NB4 (cell line): ENCODE data around the gene NTM.

Experiments
- DNase-seq: peaks from one replicate; pipeline ENCODE4 v3.0.0; 2010; ENCODE audit warnings: low read depth
- H3K4me3 ChIP-seq: one replicate; pipeline ENCODE4 v1.5.1; 2011; ENCODE audit warnings: mild to moderate bottlenecking, low read depth, low read length, moderate library complexity
- MYC ChIP-seq: IDR thresholded peaks from 2 replicates; pipeline ENCODE4 v1.6.1; 2011; ENCODE audit warnings: low read depth, low read length
- POLR2A ChIP-seq: IDR thresholded peaks from 2 replicates; pipeline ENCODE4 v1.6.1; 2011; ENCODE audit warnings: mild to moderate bottlenecking; ENCODE audit not compliant: insufficient read length; ENCODE audit errors: extremely low read depth
- TF ChIP-seq, protein P1 (sequence below): IDR thresholded peaks from one replicate; pipeline ENCODE4 v1.5.1; 2012; ENCODE audit warnings: low read depth, low read length
- TF ChIP-seq, protein P2 (sequence below): IDR thresholded peaks from 2 replicates; pipeline ENCODE4 v1.6.1; 2011; ENCODE audit warnings: low read depth, low read length

Gene NTM

DNA sequence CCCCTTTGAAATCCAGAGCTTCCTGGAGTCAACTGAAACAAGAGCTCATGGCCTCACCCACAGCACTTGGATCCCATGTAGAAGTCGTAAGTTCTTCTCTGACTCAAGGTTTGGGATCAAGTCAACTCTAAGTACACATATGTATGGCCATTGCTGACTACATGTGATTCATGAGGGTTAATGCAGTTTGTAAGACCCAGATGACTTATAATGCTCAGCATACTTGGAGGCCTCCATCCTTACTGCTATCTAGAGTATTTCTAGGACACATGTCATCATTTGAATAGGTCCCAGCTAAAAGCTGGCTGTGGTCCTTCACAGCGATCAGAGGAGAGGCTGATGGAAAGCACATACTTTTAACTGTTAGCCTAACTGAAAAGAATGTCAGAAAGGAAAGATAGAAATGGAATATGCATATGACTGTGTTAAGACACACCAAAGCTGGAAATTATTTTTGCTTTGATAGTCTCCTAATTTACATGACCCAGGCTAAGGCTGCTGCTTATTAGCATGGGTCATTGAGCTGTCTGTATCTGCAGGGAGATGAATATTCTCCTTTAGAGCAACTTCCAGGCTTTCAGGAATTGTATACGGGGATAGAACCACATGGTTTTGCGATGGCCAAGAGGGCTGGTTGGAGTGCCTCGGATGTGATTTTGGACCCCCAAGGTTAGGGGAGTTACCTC lies 76.3 kb downstream of the NTM start:
- TF ChIP-seq, protein P1, sequence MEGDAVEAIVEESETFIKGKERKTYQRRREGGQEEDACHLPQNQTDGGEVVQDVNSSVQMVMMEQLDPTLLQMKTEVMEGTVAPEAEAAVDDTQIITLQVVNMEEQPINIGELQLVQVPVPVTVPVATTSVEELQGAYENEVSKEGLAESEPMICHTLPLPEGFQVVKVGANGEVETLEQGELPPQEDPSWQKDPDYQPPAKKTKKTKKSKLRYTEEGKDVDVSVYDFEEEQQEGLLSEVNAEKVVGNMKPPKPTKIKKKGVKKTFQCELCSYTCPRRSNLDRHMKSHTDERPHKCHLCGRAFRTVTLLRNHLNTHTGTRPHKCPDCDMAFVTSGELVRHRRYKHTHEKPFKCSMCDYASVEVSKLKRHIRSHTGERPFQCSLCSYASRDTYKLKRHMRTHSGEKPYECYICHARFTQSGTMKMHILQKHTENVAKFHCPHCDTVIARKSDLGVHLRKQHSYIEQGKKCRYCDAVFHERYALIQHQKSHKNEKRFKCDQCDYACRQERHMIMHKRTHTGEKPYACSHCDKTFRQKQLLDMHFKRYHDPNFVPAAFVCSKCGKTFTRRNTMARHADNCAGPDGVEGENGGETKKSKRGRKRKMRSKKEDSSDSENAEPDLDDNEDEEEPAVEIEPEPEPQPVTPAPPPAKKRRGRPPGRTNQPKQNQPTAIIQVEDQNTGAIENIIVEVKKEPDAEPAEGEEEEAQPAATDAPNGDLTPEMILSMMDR, result no peak
- TF ChIP-seq POLR2A (no peak), MYC (no peak)
- TF ChIP-seq, protein P2, sequence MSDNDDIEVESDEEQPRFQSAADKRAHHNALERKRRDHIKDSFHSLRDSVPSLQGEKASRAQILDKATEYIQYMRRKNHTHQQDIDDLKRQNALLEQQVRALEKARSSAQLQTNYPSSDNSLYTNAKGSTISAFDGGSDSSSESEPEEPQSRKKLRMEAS, result no peak
- no peak for DNase-seq

DNA sequence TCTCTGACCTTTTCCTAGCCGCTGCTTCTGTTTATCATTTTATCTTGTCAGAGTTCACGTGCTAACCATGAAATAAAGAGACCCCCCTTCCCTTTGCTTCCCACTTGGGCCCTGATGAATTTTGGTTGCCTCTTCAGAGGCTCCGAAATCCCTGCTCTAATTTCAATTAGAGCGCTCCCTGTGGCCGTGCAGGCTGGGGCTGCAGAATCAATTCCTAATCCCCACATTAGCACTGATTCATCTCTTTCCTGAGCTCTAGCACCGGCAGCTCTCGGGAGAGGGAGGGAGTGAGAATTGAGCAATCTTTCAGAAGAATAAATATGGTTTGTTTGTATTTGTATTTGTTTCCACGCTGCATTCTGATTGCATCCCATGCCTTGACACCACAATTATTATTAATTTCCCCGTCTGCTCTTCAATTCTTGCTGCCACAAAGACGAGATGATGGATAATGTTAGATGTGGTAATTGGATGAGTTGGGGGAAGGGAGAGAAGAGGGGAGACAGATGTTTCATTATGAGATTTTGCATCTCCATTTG lies 76.9 kb downstream of the NTM start:
- H3K4me3 ChIP-seq, result no peak overlapping the region
- no peak for DNase-seq
- TF ChIP-seq POLR2A (no peak), MYC (no peak)
- TF ChIP-seq, protein P2, result no peak
- TF ChIP-seq, protein P1, result no peak

More for the DNA sequence above, 76.3 kb downstream of the NTM start:
- H3K4me3 ChIP-seq, result no peak overlapping the region

DNA sequence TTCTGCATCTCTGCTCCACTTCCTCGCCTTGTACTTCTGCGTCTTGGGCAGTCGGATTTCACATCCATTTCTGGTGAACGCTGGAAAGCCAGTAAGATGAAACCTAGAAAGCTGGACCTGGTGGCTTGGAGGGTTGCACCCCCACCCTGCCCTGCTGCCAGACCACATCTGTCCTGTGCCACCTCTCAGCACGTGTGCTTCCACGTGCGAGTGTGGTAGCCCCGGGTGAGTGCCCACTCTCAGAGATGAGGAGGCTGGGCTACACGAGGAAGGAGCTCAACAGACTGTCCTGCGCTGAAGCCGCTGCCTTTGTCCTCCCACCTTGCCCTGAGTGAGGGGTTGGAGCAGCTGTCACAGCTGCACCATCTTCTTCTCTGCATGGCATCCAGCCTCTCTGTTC lies 77.5 kb downstream of the NTM start:
- no peak overlapping the region for H3K4me3 ChIP-seq
- TF ChIP-seq MYC (no peak), POLR2A (no peak)
- TF ChIP-seq, protein P1, result no peak
- TF ChIP-seq, protein P2, result no peak
- DNase-seq, result no peak

DNA sequence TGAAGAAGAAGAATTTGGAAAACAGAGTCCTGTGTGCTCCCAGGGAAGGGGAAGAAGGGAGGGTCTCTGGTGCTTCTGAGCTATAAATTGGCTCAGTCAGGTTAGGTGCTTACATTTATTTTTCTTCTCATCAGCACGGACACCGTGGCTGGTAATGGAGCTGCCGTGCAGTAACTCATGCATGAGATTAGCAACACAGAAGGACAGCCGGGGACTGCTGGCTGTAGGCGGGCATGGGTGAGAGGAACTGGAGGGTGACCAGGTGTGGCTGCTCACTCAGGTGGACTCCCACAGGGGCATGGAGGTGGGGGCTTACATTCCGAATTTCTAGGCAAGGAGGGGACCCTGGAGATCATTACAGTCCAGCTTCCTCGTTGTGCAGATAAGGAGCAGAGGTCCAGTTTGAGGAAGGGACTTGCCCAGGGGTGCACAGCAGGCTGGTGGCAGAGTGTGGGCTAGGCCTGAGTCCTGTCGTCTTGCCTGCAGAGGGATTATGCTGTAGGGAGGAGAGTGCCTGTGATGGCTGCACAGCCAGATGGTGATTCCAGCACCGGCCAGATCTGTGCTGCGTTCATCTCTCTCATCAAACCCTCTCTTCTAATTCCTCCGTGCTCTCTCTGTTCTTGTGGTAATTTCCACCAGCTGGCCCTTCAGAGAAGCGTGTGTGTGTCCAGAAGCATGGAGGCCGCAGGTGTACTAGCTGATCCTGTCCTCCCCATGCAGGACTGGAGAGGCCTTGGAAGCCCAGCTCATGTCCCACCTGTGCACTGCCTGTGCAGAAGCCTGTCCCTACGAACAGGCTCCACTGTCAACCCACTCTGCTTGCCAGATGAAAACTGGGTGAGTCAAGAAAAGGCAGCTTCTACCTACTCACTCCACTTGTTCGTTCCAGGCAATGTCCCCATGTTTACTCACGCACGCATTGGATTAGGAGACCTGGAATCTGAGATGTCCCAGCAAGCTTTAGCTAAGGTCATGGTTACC lies 78.9 kb downstream of the NTM start:
- H3K4me3 ChIP-seq, result no peak overlapping the region
- DNase-seq, result no peak
- TF ChIP-seq, protein P2, result no peak
- no peak for TF ChIP-seq POLR2A
- TF ChIP-seq, protein P1, result no peak
- TF ChIP-seq MYC, result no peak

DNA sequence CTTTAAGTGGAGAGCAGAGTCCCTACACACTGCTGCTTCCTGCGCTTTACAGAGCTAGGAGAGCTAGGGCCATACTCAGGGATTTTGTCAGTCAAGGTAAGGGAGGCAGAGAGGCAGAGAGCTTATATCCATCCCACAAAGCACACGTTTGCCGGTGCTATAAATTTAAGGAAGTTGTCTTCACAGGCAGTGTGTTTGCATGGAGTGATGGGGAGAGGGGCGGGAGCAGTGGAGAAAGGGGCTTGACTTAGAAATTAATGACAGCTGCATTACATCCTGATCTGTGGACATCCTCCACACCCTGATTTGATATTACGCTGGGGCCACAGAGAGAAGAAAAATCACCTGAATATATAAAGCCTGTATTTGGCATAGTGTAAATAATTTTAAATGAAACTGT lies 84.1 kb downstream of the NTM start:
- TF ChIP-seq MYC (no peak), POLR2A (no peak)
- TF ChIP-seq, protein P2, result no peak
- TF ChIP-seq, protein P1, result no peak
- DNase-seq, result no peak
- H3K4me3 ChIP-seq, result no peak overlapping the region
